PC-9 (cell line): ENCODE measurements around the gene SCART1.

ENCODE experiments used
- CTCF ChIP-seq: fragments of 200-600 bp; sonication (generic); conservative IDR thresholded peaks from 2 replicates; pipeline ENCODE4 v1.6.1; 2017; ENCODE audit warnings: mixed run types, antibody characterized with exemption, mild to moderate bottlenecking, moderate library complexity
- EZH2 ChIP-seq: fragments of 200-600 bp; sonication (generic); IDR thresholded peaks from 2 replicates; pipeline ENCODE4 v1.8.0; 2017; ENCODE audit warnings: antibody characterized with exemption, low read depth

GRCh38 chr10:133421336-133422222 lies 32.2 kb upstream of the SCART1 start:
- TF ChIP-seq CTCF: no peak
- TF ChIP-seq EZH2: no peak
